ENCODE measurements around the gene NRAS. TPM values are rescaled to one million over a fixed set of nuclear protein-coding genes. Genes with fewer than 3 reads are reported as not detected.
A peak's percentile ranks its signal among the peaks of the same experiment; 100 is the strongest.
"Not testable (repeated sequence)": the region's sequence is repeated elsewhere in the genome, so short reads cannot be mapped to it uniquely, and the experiment has no call there.

Gene NRAS
- total RNA-seq, 1 donor from 2014 or later: 10.7 TPM

- Histone ChIP-seq H3K27me3 (no peaks in the 10 kb centered on the region), H3K4me1 (peaks cover 0 to 41% of the 10 kb centered on the region in 2 donors), H3K4me3 (peak overlapping the region; percentile 81 to 89), H3K9me3 (no peaks in the 10 kb centered on the region), H3K36me3 (no peaks in the 10 kb centered on the region), H3K27ac (peak overlapping the region; percentile 99)
- no peak for TF ChIP-seq CTCF (IDR thresholded peaks at IDR 0.05)
- intact Hi-C loops (cut with DNase I): loop anchor here (2.0 to 10.0 kb wide), 4 partner anchors 39 to 771 kb away; partner anchors contain the start of gene NRAS
- DNase-seq (ENCODE audit: low spot score in 2 of 2): no peak
Observed at GRCh38 chr1:114756009-114756892, 39.7 kb upstream of the NRAS start.

DNA sequence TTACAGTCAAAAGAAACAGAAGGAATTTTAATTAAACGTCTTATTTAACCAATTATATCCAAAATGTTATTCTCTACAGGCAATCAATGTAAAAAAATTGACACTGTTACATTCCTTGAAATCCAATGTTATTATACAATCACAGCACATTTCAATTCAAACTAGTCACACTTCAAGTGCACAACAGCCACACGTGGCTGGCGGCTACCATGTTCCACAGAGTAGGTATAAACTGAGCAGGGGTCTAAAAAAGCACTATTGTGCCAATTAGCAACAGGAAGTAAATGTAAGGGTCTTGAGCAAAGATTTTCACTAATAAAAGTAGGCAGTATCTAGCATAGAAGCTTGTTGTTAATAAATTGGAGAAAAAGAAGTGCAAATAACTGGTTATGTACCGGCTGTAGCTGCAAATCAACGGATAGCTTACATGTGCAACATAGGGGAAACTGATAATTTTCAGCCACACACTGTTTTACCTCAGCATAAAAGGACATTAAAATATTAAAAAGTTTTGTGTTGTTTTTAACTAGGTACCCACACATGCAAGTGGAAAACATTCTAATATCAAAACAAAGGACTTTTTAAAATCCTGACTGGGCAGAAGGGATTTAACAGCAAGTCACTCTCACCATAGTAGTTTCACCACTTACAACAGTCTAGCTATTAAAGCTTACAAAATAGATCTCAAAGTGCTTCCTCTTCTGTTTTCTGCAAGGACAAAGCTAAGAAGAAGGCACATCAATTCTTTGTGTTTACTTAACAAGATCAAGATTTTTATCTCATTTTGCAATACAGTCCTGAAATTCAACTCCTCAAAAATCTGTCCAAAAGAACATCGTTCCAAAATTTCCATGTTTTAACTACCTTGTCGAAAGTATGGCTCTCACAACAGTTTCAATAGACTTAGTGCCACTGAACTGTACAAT is 38.7 kb upstream of the NRAS start:
- Histone ChIP-seq H3K9me3 (no peaks in the 10 kb centered on the region), H3K36me3 (peaks cover 0 to 4% of the 10 kb centered on the region in 2 donors), H3K27ac (no peak overlapping the region), H3K4me1 (peaks cover 0 to 49% of the 10 kb centered on the region in 2 donors), H3K4me3 (peak overlapping the region; percentile 81 to 89), H3K27me3 (no peaks in the 10 kb centered on the region)
- intact Hi-C loops (cut with DNase I): loop anchor here (5.0 to 10.0 kb wide), 3 partner anchors 300 to 770 kb away; no protein-coding TSS in a partner anchor
- DNase-seq (ENCODE audit: low spot score in 2 of 2): no peak
- TF ChIP-seq CTCF (IDR thresholded peaks at IDR 0.05): no peak

DNA sequence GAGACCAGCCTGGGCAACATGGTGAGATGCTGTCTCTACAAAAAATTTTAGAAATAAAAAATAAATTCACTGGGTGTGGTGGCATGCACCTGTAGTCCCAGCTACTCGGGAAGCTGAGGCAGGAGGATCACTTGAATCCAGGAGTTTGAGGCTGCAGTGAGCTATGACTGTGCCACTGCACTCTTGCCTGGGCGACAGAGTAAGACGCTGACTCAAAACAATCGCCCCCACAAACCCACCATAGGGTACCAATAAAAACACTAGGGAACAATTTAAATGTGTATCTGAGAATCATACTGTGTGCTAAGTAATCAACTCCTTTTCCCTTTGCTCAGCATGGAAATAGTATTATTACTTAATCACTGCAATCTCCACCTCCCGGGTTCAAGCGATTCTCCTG is 37.1 kb upstream of the NRAS start:
- H3K4me3 ChIP-seq; DNase-seq (ENCODE audit: low spot score in 2 of 2); H3K9me3 ChIP-seq; H3K27ac ChIP-seq; H3K27me3 ChIP-seq: not testable (repeated sequence)
- Histone ChIP-seq H3K4me1 (peaks cover 0 to 52% of the 10 kb centered on the region in 2 donors), H3K36me3 (peaks cover 10 to 20% of the 10 kb centered on the region in 2 donors)
- intact Hi-C loops (cut with DNase I): loop anchor here (10.0 kb wide), 2 partner anchors 301 to 769 kb away; no protein-coding TSS in a partner anchor

DNA sequence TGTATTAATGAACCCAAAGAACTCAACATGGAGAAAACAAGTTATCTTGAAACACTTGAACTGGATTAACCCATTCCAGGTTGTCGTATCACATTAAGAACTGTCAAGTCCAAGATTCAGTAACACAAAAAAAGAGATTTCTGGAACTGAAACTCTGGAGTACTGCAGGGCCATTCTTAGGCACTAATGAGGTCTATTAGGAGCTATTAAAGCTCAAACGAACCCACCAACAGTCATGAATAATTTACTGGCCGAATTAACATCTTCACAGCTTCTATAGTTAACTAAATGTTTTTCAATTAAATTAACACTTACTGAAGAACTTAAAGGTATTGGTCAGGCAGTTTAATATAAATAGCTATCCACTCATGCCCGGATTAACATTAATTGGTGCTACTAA is 36.6 kb upstream of the NRAS start:
- no peak for DNase-seq (ENCODE audit: low spot score in 2 of 2)
- Histone ChIP-seq H3K36me3 (peaks cover 12 to 25% of the 10 kb centered on the region in 2 donors), H3K9me3 (no peaks in the 10 kb centered on the region), H3K27ac (no peak overlapping the region), H3K27me3 (no peaks in the 10 kb centered on the region), H3K4me3 (no peak overlapping the region), H3K4me1 (peaks cover 0 to 53% of the 10 kb centered on the region in 2 donors)
- intact Hi-C loops (cut with DNase I): loop anchor here (10.0 kb wide), 2 partner anchors 302 to 768 kb away; no protein-coding TSS in a partner anchor
- no peak for TF ChIP-seq CTCF (IDR thresholded peaks at IDR 0.05)

GRCh38 chr1:114750780-114751179 is 34.2 kb upstream of the NRAS start:
- intact Hi-C loops (cut with DNase I): loop anchor here (10.0 kb wide), 2 partner anchors 304 to 766 kb away; no protein-coding TSS in a partner anchor
- Histone ChIP-seq H3K4me1 (peaks cover 0 to 52% of the 10 kb centered on the region in 2 donors), H3K27me3 (no peaks in the 10 kb centered on the region), H3K4me3 (no peak overlapping the region), H3K9me3 (no peaks in the 10 kb centered on the region), H3K36me3 (peaks cover 12 to 43% of the 10 kb centered on the region in 2 donors), H3K27ac (no peak overlapping the region)
- no peak for DNase-seq (ENCODE audit: low spot score in 2 of 2)
- no peak for TF ChIP-seq CTCF (IDR thresholded peaks at IDR 0.05)

Measured in ascending aorta (tissue), 2 donors.